Measurements from ENCODE around the gene TMEM252.

The TMEM252 gene

GRCh38 chr9:68523367-68523936, 17.2 kb downstream of the TMEM252 start:
- TF ChIP-seq ISL1 (CRISPR knock-in tag; IDR thresholded peaks at IDR 0.05) = no peak
- no peak for TF ChIP-seq OSR1 (CRISPR knock-in tag; IDR thresholded peaks at IDR 0.05)
- TF ChIP-seq ESRRG (CRISPR knock-in tag; IDR thresholded peaks at IDR 0.05) = no peak
- no peak for TF ChIP-seq SNAI2 (CRISPR knock-in tag; IDR thresholded peaks at IDR 0.05)
- TF ChIP-seq ZFP3 (CRISPR knock-in tag; IDR thresholded peaks at IDR 0.05) = no peak
- no peak for TF ChIP-seq RARB (CRISPR knock-in tag; IDR thresholded peaks at IDR 0.05)
- TF ChIP-seq CSDC2 (CRISPR knock-in tag; IDR thresholded peaks at IDR 0.05) = no peak
- no peak for TF ChIP-seq TOX (CRISPR knock-in tag; IDR thresholded peaks at IDR 0.05; ENCODE audit: borderline replicate concordance)
- TF ChIP-seq ZNF565 (CRISPR knock-in tag; conservative IDR thresholded peaks at IDR 0.05; ENCODE audit: low read depth) = no peak
- no peak for TF ChIP-seq ZNF70 (CRISPR knock-in tag; IDR thresholded peaks at IDR 0.05)
- no peak for TF ChIP-seq CREB5 (CRISPR knock-in tag; IDR thresholded peaks at IDR 0.05; ENCODE audit: low read depth)
- no peak for TF ChIP-seq PPARA (CRISPR knock-in tag; IDR thresholded peaks at IDR 0.05; ENCODE audit: borderline replicate concordance)
- no peak for TF ChIP-seq BACH2 (CRISPR knock-in tag; IDR thresholded peaks at IDR 0.05; ENCODE audit: borderline replicate concordance)
- no peak for TF ChIP-seq TSHZ2 (CRISPR knock-in tag; IDR thresholded peaks at IDR 0.05)
- TF ChIP-seq POU6F1 (CRISPR knock-in tag; IDR thresholded peaks at IDR 0.05; ENCODE audit: borderline replicate concordance, low read depth) = no peak
- no peak for TF ChIP-seq PATZ1 (CRISPR knock-in tag; IDR thresholded peaks at IDR 0.05; ENCODE audit: borderline replicate concordance)
- TF ChIP-seq GLIS3 (CRISPR knock-in tag; IDR thresholded peaks at IDR 0.05) = no peak
- TF ChIP-seq TCF4 (CRISPR knock-in tag; IDR thresholded peaks at IDR 0.05; ENCODE audit: borderline replicate concordance) = no peak
- no peak for TF ChIP-seq ZNF8 (CRISPR knock-in tag; IDR thresholded peaks at IDR 0.05)
- ATAC-seq = no peak

GRCh38 chr9:68522954-68523353, 17.7 kb downstream of the TMEM252 start:
- ATAC-seq = no peak
- TF ChIP-seq ZFP3 (CRISPR knock-in tag; IDR thresholded peaks at IDR 0.05) = no peak
- no peak for TF ChIP-seq ZNF565 (CRISPR knock-in tag; conservative IDR thresholded peaks at IDR 0.05; ENCODE audit: low read depth)
- TF ChIP-seq ZC3H10 (CRISPR knock-in tag; IDR thresholded peaks at IDR 0.05) = no peak
- no peak for TF ChIP-seq CSDC2 (CRISPR knock-in tag; IDR thresholded peaks at IDR 0.05)
- no peak for TF ChIP-seq ZNF70 (CRISPR knock-in tag; IDR thresholded peaks at IDR 0.05)
- no peak for TF ChIP-seq PPARA (CRISPR knock-in tag; IDR thresholded peaks at IDR 0.05; ENCODE audit: borderline replicate concordance)
- TF ChIP-seq ZNF8 (CRISPR knock-in tag; IDR thresholded peaks at IDR 0.05) = no peak
- TF ChIP-seq OSR1 (CRISPR knock-in tag; IDR thresholded peaks at IDR 0.05) = no peak
- no peak for TF ChIP-seq ESRRG (CRISPR knock-in tag; IDR thresholded peaks at IDR 0.05)
- TF ChIP-seq TOX (CRISPR knock-in tag; IDR thresholded peaks at IDR 0.05; ENCODE audit: borderline replicate concordance) = no peak
- no peak for TF ChIP-seq SNAI2 (CRISPR knock-in tag; IDR thresholded peaks at IDR 0.05)
- TF ChIP-seq TSHZ2 (CRISPR knock-in tag; IDR thresholded peaks at IDR 0.05) = no peak
- no peak for TF ChIP-seq CSRNP3 (CRISPR knock-in tag; IDR thresholded peaks at IDR 0.05)
